Effector CD8-positive, alpha-beta T cell (primary cell): ENCODE results near the gene AFMID.
"Not testable (repeated sequence)": the region's sequence is repeated elsewhere in the genome, so short reads cannot be mapped to it uniquely, and the experiment has no call there.

Experiments
- DNase-seq: peaks from one replicate; lab custom pipeline; 2025; lab: John Stamatoyannopoulos, UW
- total RNA-seq, 4 experiments: gene quantifications; one replicate each; lab custom pipeline; 2026; lab: John Stamatoyannopoulos, UW

The AFMID gene, protein sequence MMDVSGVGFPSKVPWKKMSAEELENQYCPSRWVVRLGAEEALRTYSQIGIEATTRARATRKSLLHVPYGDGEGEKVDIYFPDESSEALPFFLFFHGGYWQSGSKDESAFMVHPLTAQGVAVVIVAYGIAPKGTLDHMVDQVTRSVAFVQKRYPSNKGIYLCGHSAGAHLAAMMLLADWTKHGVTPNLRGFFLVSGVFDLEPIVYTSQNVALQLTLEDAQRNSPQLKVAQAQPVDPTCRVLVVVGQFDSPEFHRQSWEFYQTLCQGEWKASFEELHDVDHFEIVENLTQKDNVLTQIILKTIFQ
- total RNA-seq, result 1.1 to 8.3 (median 2.9) reads per million in 4 experiments

DNA sequence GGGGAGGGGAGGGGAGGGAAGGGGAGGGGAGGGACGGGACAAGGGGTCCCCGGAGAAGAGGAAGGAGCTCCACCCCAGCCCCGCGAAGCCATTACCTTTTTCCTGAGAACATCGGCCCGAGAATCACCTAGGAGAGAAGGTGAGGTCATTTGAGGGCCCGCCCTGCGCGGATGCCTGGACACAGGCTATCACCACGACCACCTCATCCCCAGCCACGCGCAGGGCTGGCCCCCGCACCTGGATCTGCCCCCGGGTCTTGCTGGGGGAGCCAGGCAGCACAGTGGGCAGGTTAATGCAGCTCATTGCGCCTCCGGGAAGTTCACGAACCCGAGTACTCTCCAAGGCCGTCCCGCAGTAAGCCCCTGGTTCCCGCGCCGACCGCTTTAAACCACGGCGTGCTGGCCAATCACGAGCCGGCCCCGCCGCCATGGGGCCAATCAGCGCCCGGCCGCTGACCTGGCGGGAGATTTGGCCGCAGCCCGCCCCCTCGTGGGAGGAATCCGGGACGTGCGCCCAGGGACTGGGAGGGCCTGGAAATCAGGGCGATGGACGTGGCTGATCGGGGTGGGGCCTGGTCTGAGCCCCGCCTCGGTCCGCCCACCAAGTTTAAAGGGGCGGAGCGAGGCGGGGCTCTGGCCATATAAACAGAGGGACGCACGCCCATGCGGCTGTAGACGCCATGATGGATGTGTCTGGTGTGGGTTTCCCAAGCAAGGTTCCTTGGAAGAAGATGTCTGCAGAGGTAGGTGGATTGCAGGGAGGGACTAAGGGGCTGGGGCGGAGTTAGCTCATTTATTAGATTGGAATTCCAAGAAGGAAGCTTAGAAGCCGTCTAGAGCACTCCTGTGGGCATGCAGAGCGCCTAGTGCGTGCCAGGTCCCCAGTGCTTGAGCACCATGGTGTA, at the start of gene AFMID, which contains the start of gene TK1:
Gene AFMID (plus strand): TSS at position 671 of the 904 bp plus-strand sequence. CDS start 9 bp downstream, at position 680.
Gene TK1 (minus strand): TSS at position 361 of the 904 bp plus-strand sequence. CDS start 58 bp downstream, at position 303.
- peak; percentile 70 for DNase-seq

DNA sequence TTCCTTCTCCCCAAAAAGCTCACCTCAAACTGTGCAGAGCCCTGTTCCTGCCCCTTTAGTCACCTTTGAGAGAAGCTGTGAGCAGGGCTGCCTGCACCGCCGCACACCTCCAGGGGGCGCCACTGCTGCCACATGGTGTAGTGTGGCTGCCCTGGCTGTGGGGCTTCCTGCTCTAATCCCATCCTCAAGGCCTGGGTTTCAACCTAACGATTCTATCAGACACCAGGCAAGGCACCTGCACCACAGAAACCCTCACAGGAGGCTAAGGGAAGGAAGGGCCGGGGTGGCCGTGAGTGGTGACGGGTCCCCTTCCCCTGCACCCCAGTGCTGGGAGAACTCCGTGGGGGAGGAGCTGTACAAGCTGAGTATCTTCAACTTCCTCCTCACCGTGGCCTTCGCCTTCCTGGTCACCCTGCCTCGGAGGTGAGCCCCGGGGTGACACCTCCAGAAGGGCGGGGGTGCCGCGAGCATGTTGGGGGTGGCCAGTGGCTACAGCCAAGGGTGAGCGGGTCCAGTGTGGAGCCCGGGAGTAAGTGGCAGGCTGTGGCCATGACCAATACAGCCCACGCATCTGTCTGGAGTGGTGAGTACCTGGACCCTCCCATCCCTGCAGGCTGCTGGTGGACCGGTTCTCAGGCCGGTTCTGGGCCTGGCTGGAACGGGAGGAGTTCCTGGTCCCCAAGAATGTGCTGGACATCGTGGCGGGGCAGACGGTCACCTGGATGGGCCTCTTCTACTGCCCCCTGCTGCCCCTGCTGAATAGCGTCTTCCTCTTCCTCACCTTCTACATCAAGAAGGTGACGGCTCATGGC, 49.6 kb upstream of the AFMID start:
- no peak for DNase-seq

DNA sequence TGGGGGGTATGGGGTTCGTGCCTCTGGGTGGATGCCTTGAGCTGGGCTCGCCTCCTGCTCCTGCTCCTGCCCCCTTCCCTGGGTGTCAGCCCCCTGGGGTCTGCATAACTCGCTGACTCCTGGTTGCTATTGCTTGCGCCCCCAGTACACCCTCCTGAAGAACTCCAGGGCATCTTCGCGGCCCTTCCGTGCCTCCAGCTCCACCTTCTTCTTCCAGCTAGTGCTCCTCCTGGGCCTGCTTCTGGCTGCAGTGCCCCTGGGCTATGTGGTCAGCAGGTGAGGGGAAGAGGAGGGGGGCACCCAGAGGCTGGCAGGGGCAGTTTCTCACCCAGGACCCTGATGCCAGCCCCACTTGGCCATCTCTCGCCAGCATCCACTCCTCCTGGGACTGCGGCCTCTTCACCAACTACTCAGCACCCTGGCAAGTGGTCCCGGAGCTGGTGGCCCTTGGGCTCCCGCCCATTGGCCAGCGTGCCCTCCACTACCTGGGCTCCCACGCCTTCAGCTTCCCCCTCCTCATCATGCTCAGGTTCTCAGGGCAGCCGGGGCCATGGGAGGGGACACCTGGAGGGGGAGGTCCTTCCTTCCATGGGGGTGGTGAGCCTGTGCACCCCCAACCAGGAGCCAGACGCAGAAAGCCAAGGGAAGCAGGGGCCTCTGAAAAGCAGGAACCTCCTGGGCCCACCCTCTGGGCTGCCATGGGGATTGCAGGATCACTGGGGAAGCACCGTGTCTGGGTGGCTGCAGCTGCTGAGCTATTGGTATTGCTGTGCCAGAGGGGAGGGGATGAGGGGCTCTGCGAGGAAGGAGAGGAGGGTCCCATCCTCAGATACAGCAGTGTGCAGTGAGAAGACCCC, 48.7 kb upstream of the AFMID start:
- DNase-seq, result no peak

DNA sequence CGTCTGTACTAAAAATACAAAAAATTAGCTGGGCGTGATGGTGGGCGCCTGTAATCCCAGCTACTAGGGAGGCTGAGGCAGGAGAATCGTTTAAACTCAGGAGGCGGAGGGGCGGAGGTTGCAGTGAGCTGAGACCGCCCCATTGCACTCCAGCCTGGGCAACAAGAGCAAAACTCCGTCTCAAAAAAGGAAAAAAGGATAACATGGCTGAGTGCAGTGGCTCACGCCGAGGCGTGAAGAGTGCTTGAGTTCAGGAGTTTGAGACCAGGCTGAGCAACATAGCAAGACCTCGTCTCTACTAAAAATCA, 47.3 kb upstream of the AFMID start:
- not testable (repeated sequence) for DNase-seq

DNA sequence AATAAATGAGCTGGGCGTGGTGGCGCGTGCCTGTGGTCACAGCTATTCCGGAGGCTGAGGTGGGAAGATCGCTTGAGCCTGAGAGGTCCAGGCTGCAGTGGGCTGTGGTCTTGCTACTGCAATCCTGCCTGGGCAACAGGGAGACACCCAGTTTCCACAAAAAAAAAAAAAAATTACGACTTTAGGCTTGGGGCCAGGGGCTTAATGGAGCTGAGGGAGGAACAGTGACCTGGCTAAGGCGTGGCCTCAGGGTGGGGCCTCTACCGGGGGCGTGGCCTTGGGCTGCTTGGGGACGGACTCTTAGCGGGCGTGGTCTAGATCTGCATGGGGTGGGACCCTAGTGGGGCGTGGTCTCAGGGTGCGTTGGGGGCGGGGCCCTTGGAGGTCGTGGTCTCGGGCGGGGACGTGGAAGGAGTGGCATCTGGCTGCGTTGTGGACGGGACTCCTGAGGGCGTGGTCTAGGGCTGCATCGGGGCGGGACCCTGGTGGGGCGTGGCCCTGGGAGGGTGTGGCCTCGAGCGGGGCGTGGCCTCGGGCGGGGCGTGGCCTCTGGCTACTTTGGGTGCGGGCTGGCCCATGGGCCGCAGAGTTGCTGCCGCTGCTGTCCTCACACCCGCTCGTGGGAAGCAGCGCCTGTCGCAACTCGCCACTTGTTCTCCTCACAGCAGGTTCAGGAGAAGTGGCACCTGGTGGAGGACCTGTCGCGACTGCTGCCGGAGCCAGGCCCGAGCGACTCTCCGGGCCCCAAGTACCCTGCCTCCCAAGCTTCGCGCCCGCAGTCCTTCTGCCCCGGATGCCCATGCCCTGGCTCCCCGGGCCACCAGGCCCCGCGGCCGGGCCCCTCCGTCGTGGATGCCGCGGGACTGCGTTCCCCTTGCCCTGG, 46.8 kb upstream of the AFMID start:
- peak; percentile 91 for DNase-seq

DNA sequence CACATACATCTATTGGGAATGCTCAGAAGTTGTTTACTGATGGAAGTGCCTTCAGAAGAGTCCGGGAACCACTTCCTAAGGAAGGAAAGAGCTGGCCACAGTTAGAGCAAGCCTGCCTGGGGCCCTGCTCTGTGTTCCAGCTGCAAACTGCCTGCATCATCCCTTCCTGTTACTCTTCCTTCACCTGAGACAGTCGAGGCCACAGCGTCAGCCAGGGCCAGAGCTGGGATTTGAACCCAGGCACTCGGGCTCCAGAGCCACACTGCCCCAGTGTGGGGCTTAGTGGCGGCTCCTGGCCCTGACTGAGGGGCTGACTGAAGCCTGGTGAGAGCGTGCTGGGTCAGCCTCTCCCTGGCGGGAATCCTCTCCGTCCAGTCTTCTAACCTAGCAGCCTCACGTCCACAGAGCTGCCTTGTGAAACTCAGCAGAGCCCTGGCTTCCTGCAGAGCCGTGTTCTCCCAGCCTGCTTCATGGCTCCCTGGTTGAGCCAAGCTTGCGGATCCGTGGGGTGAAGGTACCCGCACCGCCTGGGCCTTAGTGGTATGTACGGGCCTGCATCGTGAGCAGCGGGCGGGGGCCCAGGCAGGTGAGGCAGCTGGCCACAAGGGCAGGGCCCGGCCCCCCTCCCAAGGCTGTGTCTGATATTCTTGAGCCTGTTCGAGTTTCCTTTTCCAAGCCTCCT, 45.6 kb upstream of the AFMID start:
- no peak for DNase-seq

DNA sequence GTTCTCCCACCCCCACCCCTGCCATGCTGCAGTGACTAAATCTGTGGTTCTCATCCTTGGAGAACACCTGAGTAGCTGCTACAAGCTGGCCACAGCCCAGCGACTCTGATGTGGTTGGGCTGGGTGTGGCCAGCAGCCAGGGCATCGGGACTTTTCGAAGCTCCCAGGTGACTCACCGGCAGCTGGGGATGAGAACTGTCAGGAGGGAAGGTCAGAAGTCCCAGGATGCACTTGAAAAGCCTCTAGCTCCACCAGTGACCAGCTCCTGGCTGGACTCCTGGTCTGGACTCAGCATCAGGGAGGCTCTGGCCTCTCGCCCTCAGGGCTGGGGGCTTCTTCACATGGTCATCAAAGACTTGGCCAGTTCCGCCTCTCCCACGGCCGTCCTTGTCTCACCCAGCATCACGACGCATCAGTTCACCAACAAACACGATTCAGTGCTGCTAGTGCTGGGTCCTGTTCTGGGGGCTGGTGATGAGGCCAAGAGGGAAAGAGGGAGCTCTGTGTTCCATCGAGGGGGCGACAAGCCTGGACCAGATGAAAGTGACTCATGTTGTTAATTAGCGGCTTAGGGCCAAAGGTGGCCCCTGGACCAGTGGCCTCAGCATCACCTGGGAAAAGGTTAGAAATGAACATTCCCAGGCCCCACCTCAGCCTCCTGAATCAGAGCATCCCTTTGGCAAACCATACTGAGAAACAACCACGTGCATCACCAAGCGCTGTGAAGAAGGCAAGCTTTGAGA, 44.9 kb upstream of the AFMID start:
- no peak for DNase-seq

DNA sequence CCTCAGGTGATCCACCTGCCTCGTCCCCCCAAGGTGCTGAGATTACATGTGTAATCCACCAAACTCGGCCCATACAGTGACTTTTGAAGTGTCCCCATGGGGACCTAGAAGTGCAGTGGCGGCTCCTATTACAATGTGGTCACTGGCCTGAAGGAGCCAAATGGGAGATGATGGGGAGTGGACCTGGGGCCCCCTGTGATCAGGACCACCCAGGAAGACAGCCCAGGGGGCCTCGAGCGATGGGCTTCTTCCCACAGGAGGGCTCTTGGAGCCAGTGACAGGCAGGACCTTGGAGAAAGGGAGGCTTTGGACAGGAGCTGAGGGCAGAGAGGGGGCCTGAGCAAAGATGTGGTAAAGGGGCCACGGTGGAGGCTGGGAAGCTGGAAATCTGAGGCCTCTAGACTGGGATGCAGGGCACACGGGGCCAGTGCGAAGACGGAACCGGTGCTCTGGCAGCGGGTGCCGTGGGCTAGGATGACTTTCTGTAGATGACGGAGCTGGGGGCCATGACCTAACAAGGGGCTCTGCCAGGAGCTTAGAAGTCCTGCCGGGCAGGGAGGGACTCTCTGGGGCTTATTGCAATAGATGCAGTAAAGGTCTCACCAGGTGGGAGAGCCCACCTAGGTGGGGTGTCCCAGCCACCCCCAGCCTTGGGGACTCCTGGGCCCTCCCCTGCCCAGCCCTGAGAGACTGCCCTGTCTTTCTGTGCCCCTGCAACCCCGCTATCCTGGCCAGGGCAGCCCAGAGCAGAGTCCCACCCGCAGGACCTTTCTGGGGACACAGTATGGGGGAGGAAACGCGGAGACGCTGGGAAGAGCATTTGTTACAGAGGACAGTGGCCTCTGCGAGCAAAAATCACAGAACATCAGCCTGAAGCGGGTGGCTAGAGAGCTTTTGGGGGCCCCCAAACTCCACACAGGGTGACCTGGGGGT, 43.7 kb upstream of the AFMID start:
- no peak for DNase-seq

DNA sequence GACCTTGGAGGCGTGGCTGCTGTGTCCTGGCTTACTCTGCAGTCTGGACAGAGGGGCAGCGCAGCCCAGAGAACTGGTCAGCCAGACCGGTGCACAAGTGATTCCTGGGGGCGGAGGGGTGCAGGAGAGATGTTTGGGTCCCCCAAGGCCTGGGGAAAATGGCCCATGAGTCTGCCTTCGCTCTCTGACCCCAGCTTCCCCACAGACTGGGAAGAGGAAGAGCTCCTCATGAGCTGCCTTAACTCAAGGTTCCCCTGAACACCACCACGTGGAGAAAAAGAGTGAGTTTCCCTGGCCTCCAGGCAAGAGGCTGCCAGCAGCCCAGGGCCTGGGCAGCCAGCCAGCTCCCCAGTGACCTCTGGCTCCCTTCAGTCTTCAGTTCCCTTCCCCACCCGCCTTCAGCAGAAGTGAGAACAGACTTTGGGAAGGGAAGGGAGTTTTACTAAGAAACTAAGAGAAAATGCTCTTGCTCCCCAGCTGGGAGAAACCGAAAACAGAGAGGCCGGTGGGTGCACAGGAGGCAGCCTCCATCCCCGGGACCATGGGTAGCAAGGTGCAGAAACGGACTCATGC, 42.9 kb upstream of the AFMID start:
- DNase-seq, result no peak

DNA sequence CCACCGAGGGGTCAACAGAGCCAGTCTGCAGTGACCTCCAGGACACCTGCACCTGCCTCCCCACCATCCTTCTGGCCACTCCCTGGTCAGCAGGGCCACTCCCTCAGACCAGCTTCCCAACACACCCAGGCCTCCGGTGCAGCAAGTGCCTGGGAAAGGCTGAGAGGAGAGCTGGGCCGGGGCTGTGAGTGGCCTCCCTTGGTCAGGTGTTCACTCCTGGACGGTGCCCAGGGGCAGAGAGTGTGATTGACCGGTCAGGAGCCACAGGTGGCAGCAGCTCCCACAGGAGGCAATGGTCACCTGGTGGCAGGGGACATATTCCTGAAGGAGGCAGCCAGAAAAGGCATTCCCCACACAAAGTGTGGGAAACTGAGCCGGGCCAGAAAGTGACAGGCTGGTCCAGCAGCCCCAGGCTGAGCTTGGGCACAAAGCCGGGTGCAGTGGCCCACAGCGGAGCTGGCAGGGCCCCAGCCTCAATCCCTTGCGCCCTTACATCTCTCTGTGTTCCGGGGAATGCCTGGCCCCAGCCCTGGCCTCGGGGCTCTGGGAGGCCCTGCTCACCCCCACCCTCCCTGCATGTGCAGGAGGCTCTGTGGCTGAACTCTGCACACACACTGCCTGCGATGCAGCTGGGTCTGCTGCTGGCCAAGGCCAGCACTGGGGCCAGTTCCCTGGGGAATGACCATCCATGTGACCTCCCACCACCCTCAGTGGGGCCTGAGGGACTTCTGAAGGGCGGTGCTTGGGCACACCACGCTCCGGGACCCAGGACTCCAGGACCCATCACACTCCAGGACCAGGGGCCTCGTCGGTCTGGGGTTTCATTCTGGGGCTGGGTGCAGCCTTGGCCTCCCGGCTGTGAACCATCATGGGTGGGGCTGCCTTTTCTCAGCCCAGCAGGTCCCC, 42.2 kb upstream of the AFMID start:
- DNase-seq, result no peak

DNA sequence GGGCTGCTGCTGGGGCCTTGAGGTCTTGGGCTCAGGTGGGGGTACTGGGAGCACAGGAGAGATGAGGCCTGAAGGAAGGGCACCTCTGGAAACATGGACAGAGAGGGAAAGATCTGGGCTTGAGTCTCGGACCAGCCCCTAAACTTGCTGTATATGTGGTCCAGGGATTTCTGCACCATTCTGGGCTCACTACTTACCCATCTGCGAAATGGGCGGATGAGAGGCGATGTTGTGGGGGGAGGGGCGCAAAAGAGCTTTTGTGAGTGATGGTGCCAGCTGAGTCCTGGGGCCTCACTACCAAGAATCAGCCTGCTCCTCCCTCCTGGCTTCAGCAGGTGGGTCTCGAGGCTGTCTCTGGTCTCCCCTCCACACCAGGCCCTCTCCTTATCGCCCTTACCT, 40.7 kb upstream of the AFMID start:
- no peak for DNase-seq

DNA sequence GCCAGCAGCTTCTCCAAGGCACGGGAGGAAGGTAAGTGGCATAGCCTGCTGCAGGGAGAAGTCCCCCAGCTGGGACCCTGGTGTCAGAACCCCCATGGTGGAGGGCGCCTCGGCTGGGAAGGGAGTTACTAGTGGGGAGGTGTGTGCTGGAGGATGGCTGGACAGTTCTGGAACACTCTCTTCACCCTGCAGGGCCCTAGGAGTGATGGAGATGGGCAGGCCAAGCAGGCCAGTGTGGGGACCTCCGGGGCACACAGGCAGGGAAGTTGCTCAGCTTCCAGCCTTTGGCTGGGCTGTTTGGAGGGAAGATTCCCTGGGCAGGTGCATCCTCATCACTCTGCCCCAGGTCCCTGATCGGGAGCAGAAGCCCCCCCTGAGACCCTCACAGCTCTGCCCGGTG, 40.3 kb upstream of the AFMID start:
- no peak for DNase-seq

DNA sequence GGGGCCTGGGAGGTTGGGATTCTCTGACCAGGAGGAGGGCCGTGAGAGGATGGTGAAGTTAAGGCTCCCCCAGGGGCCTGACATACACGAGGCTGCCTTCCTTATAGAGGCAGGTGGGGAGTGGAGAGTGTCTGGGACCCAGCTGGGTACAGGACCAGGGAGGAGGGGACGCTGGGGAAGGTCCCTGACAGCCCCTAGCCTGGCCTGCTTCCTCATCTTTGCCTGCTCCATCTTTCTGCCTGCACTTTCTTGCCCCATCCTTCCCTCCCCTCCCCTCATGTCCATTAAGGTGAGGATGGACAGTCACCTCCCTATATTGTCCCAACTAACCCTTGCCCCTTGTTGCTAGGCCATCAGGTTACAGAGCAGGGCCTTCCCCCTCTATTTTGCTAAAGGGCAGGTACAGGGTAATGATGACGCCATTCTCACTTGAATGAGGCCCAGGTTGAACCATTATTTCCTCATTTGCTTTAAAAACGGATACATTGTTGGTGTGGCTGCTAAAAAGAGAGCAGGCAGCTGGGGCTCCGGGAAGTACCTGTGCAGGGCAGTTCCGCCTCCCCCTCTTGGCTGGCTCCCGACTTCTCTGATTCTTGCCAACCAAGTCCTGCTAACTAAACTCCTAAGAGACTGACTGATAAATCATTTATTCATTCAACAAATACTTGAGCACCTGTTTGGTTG, 39.7 kb upstream of the AFMID start:
- no peak for DNase-seq

DNA sequence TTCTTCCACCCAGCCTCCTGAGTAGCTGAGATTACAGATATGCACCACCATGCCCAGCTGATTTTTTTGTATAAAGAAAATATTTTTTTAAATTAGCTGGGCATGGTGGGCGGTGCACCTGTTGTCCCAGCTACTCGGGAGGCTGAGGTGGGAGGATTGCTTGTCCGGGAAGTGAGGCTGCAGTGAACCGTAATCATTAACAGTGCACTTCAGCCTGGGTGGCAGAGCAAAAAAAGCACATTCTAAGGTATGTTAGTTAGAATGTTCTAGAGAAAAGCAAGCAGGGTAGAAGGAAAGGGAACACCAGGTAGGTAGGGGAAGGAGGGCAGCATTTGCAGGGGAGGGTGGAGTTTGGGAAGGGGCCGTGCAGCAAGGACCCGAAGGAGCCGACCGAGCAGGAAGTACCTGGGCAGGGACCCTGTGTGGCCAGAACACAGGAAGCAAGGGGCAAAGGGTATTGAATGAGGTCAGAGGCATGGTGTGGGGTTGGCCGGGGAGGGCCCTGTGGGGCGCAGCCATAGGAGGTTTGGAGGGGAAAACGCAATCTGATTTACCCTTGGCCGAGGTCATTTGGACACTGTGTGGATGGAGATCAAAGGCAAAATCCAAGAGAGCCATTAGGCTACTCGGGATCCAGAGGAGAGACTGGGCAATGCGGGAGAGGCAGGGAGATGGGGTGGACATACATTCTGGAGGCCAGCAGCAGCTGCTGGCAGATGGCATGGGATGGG, 38.7 kb upstream of the AFMID start:
- no peak for DNase-seq

DNA sequence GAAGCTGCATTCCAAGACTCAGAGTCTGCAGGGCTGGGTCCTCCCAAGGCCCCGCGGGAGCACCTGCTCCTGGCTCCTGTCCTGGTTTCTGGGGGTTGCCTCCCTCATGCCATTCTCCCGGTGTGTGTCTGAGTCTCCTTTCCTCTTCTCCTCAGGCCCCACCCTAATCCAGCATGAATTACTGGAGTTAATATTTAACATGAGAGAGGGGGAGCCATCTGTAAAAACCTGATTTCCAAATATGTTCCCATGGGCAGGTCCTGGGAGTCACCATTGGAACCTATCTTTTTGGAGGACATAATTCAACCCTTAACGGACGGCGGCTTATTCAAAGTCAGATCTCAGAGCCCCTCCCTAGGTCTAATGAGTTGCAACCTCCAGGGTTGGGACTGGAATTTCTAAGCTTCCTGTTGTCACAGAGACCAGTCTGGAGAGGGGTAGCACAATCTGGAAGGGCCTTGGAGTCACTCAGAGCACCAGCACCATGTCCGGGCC, 35.6 kb upstream of the AFMID start:
- DNase-seq, result no peak
